ENCODE results near the gene C1QTNF1. TPM values are rescaled to one million over a fixed set of nuclear protein-coding genes. Genes with fewer than 3 reads are reported as not detected.

C1QTNF1 gene
- total RNA-seq, 2 donors from 2014 or later = not detected

GRCh38 chr17:78988152-78988551 lies 35.8 kb upstream of the C1QTNF1 start:
- Mint-ChIP-seq H3K27ac (no peak overlapping the region), H3K27me3 (no peaks in the 10 kb centered on the region), H3K4me3 (no peak overlapping the region), H3K9me3 (no peaks in the 10 kb centered on the region), H3K36me3 (ENCODE audit: low read depth) (peaks cover 41% of the 10 kb centered on the region), H3K4me1 (peaks cover 8% of the 10 kb centered on the region)
- no peak for ATAC-seq (replicated peaks)

GRCh38 chr17:78990349-78991016 lies 33.5 kb upstream of the C1QTNF1 start:
- Mint-ChIP-seq H3K9me3 (no peaks in the 10 kb centered on the region), H3K36me3 (ENCODE audit: low read depth) (peaks cover 64% of the 10 kb centered on the region), H3K4me1 (peaks cover 8% of the 10 kb centered on the region), H3K27me3 (no peaks in the 10 kb centered on the region), H3K27ac (no peak overlapping the region), H3K4me3 (no peak overlapping the region)
- no peak for ATAC-seq (replicated peaks)

DNA sequence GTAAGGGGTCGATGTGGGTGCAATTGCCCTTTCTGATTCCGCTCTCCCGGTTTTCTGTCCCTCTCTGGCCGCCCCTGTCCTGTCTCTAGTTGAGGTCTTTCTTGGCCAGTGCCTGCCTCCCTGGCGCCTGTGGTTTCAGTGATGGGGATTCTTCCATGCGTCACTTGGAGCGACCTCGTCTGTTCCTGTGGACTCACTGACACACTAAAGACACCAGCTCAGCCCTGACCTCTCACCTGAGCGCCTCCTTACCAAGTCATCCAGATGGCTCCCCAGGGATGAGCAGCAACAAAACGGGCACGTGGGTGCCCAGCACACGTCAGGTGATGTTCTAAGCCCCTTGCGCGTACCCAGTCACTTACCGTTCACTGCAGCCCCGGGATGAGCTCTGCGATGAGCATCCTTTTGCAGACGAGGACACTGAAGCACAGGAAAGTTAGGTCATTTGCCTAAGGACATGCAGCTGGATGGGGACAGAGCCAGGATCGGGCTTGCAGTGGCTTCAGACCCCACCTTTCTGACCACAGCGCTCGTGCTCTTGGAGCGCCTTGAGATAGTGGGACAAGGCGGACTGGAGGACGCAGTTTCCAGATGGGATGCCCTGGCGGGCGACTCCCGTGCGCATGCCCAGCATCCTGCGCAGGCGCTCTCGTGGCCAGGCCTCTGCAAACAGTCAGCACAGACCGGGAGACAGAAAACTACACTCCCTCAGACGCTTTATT lies 32.8 kb upstream of the C1QTNF1 start:
- no peak for ATAC-seq (replicated peaks)
- Mint-ChIP-seq H3K4me1 (peaks cover 8% of the 10 kb centered on the region), H3K4me3 (no peak overlapping the region), H3K9me3 (no peaks in the 10 kb centered on the region), H3K36me3 (ENCODE audit: low read depth) (peaks cover 71% of the 10 kb centered on the region), H3K27ac (no peak overlapping the region), H3K27me3 (no peaks in the 10 kb centered on the region)

- Mint-ChIP-seq H3K27me3 (no peaks in the 10 kb centered on the region), H3K4me3 (no peak overlapping the region), H3K4me1 (peaks cover 4% of the 10 kb centered on the region), H3K36me3 (ENCODE audit: low read depth) (peaks cover 78% of the 10 kb centered on the region), H3K27ac (no peak overlapping the region), H3K9me3 (no peaks in the 10 kb centered on the region)
- no peak for ATAC-seq (replicated peaks)
Observed at GRCh38 chr17:78991906-78992532, 31.9 kb upstream of the C1QTNF1 start.

DNA sequence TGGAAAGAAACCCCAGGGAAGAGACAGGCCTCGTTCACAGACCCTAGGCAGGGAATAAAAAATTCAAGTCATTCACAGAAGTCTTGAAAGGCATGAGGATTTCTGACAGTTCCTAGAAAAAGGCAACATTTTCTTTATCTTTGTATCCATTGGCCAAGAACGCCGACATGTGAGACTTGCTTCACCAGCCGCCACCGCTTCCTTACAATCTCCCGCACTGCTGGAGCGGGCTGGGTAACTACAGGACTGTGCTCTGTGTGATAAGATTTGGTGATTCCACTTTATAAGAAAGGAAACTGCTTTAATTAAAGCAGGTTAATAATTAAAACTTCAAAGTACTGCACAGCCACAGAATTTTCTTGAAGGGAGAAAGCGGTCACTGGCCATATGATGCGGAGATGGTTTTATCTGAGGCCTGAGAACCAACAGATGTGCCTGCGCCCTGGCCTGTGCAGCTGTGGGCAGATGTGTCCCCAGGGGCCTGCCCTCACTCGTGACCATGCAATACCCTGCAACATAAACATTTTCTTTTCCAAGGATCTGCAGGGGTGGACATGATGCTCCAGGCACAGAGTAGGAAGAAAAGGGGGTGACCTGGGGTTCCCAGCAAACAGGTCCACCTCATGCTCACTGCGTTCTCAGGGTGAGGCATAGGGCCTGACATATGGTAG lies 31.3 kb upstream of the C1QTNF1 start:
- no peaks in the 10 kb centered on the region for H3K27me3 Mint-ChIP-seq
- peaks cover 84% of the 10 kb centered on the region for H3K36me3 Mint-ChIP-seq (ENCODE audit: low read depth)
- H3K4me3 Mint-ChIP-seq = no peak overlapping the region
- no peak for ATAC-seq (replicated peaks)
- peaks cover 4% of the 10 kb centered on the region for H3K4me1 Mint-ChIP-seq
- peak overlapping the region; percentile 38 for H3K27ac Mint-ChIP-seq
- no peaks in the 10 kb centered on the region for H3K9me3 Mint-ChIP-seq

DNA sequence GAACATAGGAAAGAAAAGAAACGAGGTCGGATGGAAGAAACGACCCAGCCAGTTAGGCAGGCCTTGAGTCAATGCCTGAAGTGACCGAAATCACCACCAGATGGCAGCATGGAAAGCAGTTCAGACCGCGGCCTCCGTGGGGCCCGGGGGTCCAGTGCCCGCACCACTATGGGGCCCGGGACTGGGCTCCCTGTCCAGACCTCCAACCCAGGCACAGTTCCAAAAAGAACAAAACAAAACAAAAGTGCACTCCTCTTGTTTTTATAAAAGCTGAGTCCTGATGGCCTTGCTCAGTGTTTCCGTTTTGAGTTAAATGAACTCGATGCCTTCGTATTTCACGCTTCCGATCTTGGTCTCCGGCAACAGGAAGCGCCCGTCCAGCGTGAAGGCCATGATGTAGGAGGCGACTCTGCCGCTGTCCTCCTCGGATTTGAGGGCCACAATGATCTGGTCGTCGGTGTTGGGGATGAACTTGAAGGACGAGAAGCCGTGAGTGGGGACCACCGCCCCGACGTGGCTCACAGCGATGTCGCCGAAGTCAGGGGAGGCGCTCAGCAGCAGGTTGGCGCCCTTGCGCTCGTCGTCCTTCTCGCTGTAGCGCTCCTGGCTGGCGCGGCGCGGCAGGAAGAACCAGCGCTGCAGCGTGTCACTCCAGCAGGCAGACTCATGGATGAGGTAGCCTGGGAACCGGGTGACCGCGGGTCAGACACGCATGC lies 30.6 kb upstream of the C1QTNF1 start:
- Mint-ChIP-seq H3K9me3 (no peaks in the 10 kb centered on the region), H3K27me3 (no peaks in the 10 kb centered on the region), H3K36me3 (ENCODE audit: low read depth) (peaks cover 92% of the 10 kb centered on the region), H3K4me1 (peaks cover 4% of the 10 kb centered on the region), H3K4me3 (no peak overlapping the region), H3K27ac (peak overlapping the region; percentile 38)
- peak; percentile 47 for ATAC-seq (replicated peaks)

DNA sequence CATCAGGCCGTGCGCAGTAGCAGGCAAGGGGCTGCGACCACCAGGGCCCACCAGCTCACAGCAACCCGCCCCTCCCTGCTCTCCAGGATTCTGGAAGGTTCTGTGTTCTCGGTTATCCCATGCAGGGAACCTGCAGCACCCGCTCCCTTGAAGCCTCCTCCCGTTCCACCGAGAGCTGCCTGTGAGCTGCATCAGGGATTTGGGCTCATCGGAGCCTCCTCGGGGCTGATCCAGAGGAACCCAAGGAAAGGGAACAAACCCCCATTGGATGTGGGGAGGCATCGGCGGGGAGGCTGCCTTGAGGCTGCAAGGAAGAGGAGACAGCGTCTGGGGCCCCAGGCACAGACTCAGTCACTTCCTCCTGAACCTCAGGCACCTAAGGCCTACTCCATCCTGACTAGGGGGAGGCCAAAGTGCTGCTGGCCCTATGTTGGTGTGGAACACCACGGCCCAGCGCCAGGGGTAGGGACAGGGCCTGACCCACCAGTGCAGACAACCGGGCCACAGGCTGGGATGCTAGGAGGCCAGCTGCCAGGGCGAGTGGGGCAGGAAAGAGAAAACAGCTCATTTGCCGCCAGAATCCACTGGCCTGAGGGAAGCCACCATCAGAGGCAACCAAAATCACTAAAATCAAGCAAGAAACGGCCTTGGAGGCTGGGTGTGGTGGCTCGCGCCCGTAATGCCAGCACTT lies 29.8 kb upstream of the C1QTNF1 start:
- Mint-ChIP-seq H3K9me3 (no peaks in the 10 kb centered on the region), H3K4me3 (no peak overlapping the region), H3K27me3 (no peaks in the 10 kb centered on the region), H3K36me3 (ENCODE audit: low read depth) (peaks cover 97% of the 10 kb centered on the region), H3K4me1 (peaks cover 4% of the 10 kb centered on the region), H3K27ac (no peak overlapping the region)
- ATAC-seq (replicated peaks) = no peak

GRCh38 chr17:78995022-78995760 lies 28.8 kb upstream of the C1QTNF1 start:
- Mint-ChIP-seq H3K9me3 (no peaks in the 10 kb centered on the region), H3K27me3 (no peaks in the 10 kb centered on the region), H3K4me3 (no peak overlapping the region), H3K4me1 (peaks cover 4% of the 10 kb centered on the region), H3K27ac (peak overlapping the region; percentile 46), H3K36me3 (ENCODE audit: low read depth) (peaks cover 97% of the 10 kb centered on the region)
- no peak for ATAC-seq (replicated peaks)

GRCh38 chr17:78995761-78996451 lies 28.1 kb upstream of the C1QTNF1 start:
- Mint-ChIP-seq H3K36me3 (ENCODE audit: low read depth) (peaks cover 97% of the 10 kb centered on the region), H3K27me3 (no peaks in the 10 kb centered on the region)
- no peak for ATAC-seq (replicated peaks)

GRCh38 chr17:78996781-78997201 lies 27.2 kb upstream of the C1QTNF1 start:
- Mint-ChIP-seq H3K27me3 (no peaks in the 10 kb centered on the region), H3K9me3 (no peaks in the 10 kb centered on the region), H3K36me3 (ENCODE audit: low read depth) (peaks cover 97% of the 10 kb centered on the region), H3K4me3 (no peak overlapping the region), H3K27ac (no peak overlapping the region), H3K4me1 (peaks cover 4% of the 10 kb centered on the region)
- ATAC-seq (replicated peaks) = no peak

More at GRCh38 chr17:78995761-78996451, 28.1 kb upstream of the C1QTNF1 start:
- Mint-ChIP-seq H3K9me3 (no peaks in the 10 kb centered on the region), H3K27ac (peak overlapping the region; percentile 46), H3K4me1 (peaks cover 4% of the 10 kb centered on the region), H3K4me3 (no peak overlapping the region)

- Mint-ChIP-seq H3K9me3 (no peaks in the 10 kb centered on the region), H3K27me3 (no peaks in the 10 kb centered on the region), H3K4me3 (no peak overlapping the region), H3K4me1 (peaks cover 4% of the 10 kb centered on the region), H3K36me3 (ENCODE audit: low read depth) (peaks cover 97% of the 10 kb centered on the region), H3K27ac (no peak overlapping the region)
- ATAC-seq (replicated peaks) = no peak
Observed at GRCh38 chr17:78997231-78997741, 26.7 kb upstream of the C1QTNF1 start.

DNA sequence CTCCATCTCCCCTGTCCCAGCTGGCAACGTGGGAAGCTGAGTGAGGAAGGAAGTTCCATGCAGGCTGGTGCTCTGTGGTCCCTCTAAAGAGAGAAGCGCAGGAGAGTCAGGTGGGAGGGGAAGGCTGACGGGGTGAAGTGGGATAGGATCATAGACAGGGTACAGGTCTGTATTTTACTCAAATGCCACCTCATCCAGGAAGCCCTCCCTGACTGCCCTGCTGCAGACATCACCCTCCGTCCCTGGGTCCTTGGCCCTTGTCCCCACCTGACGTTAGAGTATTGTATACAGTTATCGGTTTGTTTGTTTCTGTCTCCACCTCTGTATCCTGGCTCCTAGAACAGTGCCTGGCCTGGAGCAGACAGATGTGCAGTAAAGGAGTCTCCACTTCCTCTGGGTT lies 26.1 kb upstream of the C1QTNF1 start:
- ATAC-seq (replicated peaks) = no peak
- no peaks in the 10 kb centered on the region for H3K27me3 Mint-ChIP-seq
- no peak overlapping the region for H3K4me3 Mint-ChIP-seq
- H3K27ac Mint-ChIP-seq = no peak overlapping the region
- peaks cover 2% of the 10 kb centered on the region for H3K4me1 Mint-ChIP-seq
- peaks cover 97% of the 10 kb centered on the region for H3K36me3 Mint-ChIP-seq (ENCODE audit: low read depth)
- no peaks in the 10 kb centered on the region for H3K9me3 Mint-ChIP-seq

Measured in activated T-helper 17 cell treated with anti-CD3 and anti-CD28 coated beads, Interleukin-2, amount 50 U/mL, for 72 hours (primary cell).